NCI-H2196 treated with DMSO at 0.1 percent for 48 hours (cell line): ENCODE data around the gene CHN2.

Experiments used
- DNase-seq: peaks from one replicate; lab custom pipeline; 2025; ENCODE audit not compliant: unreplicated experiment; lab: John Stamatoyannopoulos, UW

The CHN2 gene

GRCh38 chr7:29330136-29330535, 135.6 kb downstream of the CHN2 start:
- no peak for DNase-seq

GRCh38 chr7:29331163-29331562, 136.6 kb downstream of the CHN2 start:
- no peak for DNase-seq

GRCh38 chr7:29332042-29332811, 137.7 kb downstream of the CHN2 start:
- DNase-seq: peak; percentile 64

GRCh38 chr7:29332875-29333855, 138.6 kb downstream of the CHN2 start:
- DNase-seq: no peak

- no peak for DNase-seq
Observed at GRCh38 chr7:29335188-29336083, 140.9 kb downstream of the CHN2 start.

GRCh38 chr7:29337546-29338116, 143.1 kb downstream of the CHN2 start:
- DNase-seq: no peak

- DNase-seq: no peak
Observed at GRCh38 chr7:29340696-29341095, 146.1 kb downstream of the CHN2 start.

- no peak for DNase-seq
Observed at GRCh38 chr7:29341156-29341555, 146.6 kb downstream of the CHN2 start.

- no peak for DNase-seq
Observed at GRCh38 chr7:29342761-29343160, 148.2 kb downstream of the CHN2 start.

GRCh38 chr7:29343399-29343798, 148.8 kb downstream of the CHN2 start:
- no peak for DNase-seq

GRCh38 chr7:29344334-29344978, 149.9 kb downstream of the CHN2 start:
- no peak for DNase-seq

- peak; percentile 25 for DNase-seq
Observed at GRCh38 chr7:29345590-29345989, 151.0 kb downstream of the CHN2 start.

GRCh38 chr7:29346231-29346978, 151.8 kb downstream of the CHN2 start:
- no peak for DNase-seq

- DNase-seq: no peak
Observed at GRCh38 chr7:29349362-29349761, 154.8 kb downstream of the CHN2 start.

- DNase-seq: no peak
Observed at GRCh38 chr7:29350351-29350750, 155.8 kb downstream of the CHN2 start.

- no peak for DNase-seq
Observed at GRCh38 chr7:29352041-29352440, 157.5 kb downstream of the CHN2 start.

GRCh38 chr7:29353810-29354209, 159.2 kb downstream of the CHN2 start:
- DNase-seq: no peak

- DNase-seq: no peak
Observed at GRCh38 chr7:29354340-29354739, 159.8 kb downstream of the CHN2 start.

GRCh38 chr7:29355388-29355787, 160.8 kb downstream of the CHN2 start:
- no peak for DNase-seq
